22Rv1 (cell line): ENCODE data around the gene PHYH.

Source experiments
- ZFX ChIP-seq: fragments of 450-650 bp; IDR thresholded peaks from 2 replicates; pipeline ENCODE4 v1.6.1; 2017; ENCODE audit warnings: antibody characterized with exemption, borderline replicate concordance
- TF ChIP-seq, protein P1 (sequence below): fragments of 450-650 bp; IDR thresholded peaks from 2 replicates; pipeline ENCODE4 v1.5.1; 2017; ENCODE audit warnings: mild to moderate bottlenecking

DNA sequence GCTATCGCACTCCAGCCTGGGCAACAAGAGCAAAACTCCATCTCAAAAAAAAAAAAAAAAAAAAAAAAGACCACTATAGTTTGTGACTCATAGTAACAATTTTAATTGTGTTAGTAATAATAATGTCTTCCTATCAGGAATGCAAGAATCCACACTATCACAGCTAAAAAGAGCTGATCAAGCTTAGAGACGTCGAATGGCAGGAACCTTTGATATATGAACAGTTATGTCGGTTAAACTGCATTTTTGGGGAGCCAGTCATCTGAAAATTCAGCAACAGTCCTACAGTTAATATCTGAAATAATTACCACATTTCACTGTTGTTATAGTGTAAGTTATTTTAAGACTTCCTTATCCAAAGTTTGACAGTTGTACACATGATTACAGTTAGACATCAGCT is 8.8 kb downstream of the PHYH start:
- TF ChIP-seq, protein P1, sequence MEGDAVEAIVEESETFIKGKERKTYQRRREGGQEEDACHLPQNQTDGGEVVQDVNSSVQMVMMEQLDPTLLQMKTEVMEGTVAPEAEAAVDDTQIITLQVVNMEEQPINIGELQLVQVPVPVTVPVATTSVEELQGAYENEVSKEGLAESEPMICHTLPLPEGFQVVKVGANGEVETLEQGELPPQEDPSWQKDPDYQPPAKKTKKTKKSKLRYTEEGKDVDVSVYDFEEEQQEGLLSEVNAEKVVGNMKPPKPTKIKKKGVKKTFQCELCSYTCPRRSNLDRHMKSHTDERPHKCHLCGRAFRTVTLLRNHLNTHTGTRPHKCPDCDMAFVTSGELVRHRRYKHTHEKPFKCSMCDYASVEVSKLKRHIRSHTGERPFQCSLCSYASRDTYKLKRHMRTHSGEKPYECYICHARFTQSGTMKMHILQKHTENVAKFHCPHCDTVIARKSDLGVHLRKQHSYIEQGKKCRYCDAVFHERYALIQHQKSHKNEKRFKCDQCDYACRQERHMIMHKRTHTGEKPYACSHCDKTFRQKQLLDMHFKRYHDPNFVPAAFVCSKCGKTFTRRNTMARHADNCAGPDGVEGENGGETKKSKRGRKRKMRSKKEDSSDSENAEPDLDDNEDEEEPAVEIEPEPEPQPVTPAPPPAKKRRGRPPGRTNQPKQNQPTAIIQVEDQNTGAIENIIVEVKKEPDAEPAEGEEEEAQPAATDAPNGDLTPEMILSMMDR = no peak
- TF ChIP-seq ZFX = no peak
